Upper lobe of right lung (tissue), 1 donor: ENCODE results near the gene PAN2. TPM values are rescaled to one million over a fixed set of nuclear protein-coding genes. Genes with fewer than 3 reads are reported as not detected.

Experiments used
- ATAC-seq: fragments of 200-7000 bp; cut with Tn5 transposase; one replicate; pipeline ENCODE4 v1.9.1; 2020; ENCODE audit warnings: mild to moderate bottlenecking, moderate library complexity
- DNase-seq: peaks from one replicate; pipeline ENCODE4 v3.0.0-alpha.2; 2020
- H3K27ac ChIP-seq: fragments of 200-600 bp; one replicate; pipeline ENCODE4 v1.8.0; 2022
- H3K27me3 ChIP-seq: fragments of 200-600 bp; one replicate; pipeline ENCODE4 v1.8.0; 2022; ENCODE audit warnings: mild to moderate bottlenecking
- H3K36me3 ChIP-seq: fragments of 200-600 bp; one replicate; pipeline ENCODE4 v1.8.0; 2022
- H3K4me1 ChIP-seq: fragments of 200-600 bp; one replicate; pipeline ENCODE4 v1.8.0; 2022
- H3K4me3 ChIP-seq: fragments of 200-600 bp; one replicate; pipeline ENCODE4 v1.8.0; 2022; ENCODE audit warnings: mild to moderate bottlenecking
- H3K9me3 ChIP-seq: fragments of 200-600 bp; one replicate; pipeline ENCODE4 v1.8.0; 2022
- CTCF ChIP-seq: fragments of 200-600 bp; IDR thresholded peaks from one replicate; pipeline ENCODE4 v1.8.0; 2022; ENCODE audit warnings: antibody characterized with exemption
- intact Hi-C: fragments of 100-400 bp; cut with DNase I; formaldehyde crosslinking; loops from one replicate; pipeline ENCODE4 v1.11.0; 2022
- total RNA-seq: library from RNA; stranded (reverse); fragmentation: NEBNext Ultra II Directional; extraction: Animal tissue kit (Norgen Biotek cat#: 25700); gene quantifications from one replicate; pipeline ENCODE4 v1.2.1, GENCODE V29; 2021
- donor health status: DM: no; HTN: yes; CAD: no; lungs with severe emphysema.

Gene PAN2
- total RNA-seq, 1 donor from 2014 or later, result 84.4 TPM

GRCh38 chr12:56299308-56299852 lies 34.4 kb downstream of the PAN2 start:
- Histone ChIP-seq H3K27ac (peak overlapping the region; percentile 89), H3K4me3 (peak overlapping the region; percentile 78), H3K27me3 (no peaks in the 10 kb centered on the region), H3K9me3 (no peaks in the 10 kb centered on the region), H3K36me3 (peaks cover 24% of the 10 kb centered on the region), H3K4me1 (peaks cover 38% of the 10 kb centered on the region)
- no peak for TF ChIP-seq CTCF
- intact Hi-C loops, result no loop called here
- ATAC-seq (no peak), DNase-seq (no peak)

- Histone ChIP-seq H3K27me3 (no peaks in the 10 kb centered on the region), H3K36me3 (peaks cover 28% of the 10 kb centered on the region), H3K9me3 (no peaks in the 10 kb centered on the region), H3K4me3 (peak overlapping the region; percentile 78), H3K27ac (peak overlapping the region; percentile 89), H3K4me1 (peaks cover 38% of the 10 kb centered on the region)
- intact Hi-C loops, result no loop called here
- TF ChIP-seq CTCF, result no peak
- ATAC-seq (no peak), DNase-seq (peak; percentile 35)
These were observed 35.0 kb downstream of the PAN2 start for GRCh38 chr12:56298828-56299227.

- Histone ChIP-seq H3K36me3 (peaks cover 24% of the 10 kb centered on the region), H3K9me3 (no peaks in the 10 kb centered on the region), H3K4me3 (no peak overlapping the region), H3K4me1 (peaks cover 38% of the 10 kb centered on the region), H3K27ac (peak overlapping the region; percentile 24), H3K27me3 (no peaks in the 10 kb centered on the region)
- TF ChIP-seq CTCF, result no peak
- intact Hi-C loops, result no loop called here
- DNase-seq (peak; percentile 22), ATAC-seq (no peak)
These were observed 36.4 kb downstream of the PAN2 start for GRCh38 chr12:56297400-56297799.

GRCh38 chr12:56296295-56296694 lies 37.5 kb downstream of the PAN2 start:
- TF ChIP-seq CTCF, result no peak
- intact Hi-C loops, result no loop called here
- Histone ChIP-seq H3K9me3 (no peaks in the 10 kb centered on the region), H3K4me3 (no peak overlapping the region), H3K27ac (no peak overlapping the region), H3K36me3 (peaks cover 28% of the 10 kb centered on the region), H3K27me3 (no peaks in the 10 kb centered on the region), H3K4me1 (peaks cover 44% of the 10 kb centered on the region)
- ATAC-seq, result no peak
- peak; percentile 23 for DNase-seq

GRCh38 chr12:56293795-56294194 lies 40.0 kb downstream of the PAN2 start:
- no peak for DNase-seq

More at GRCh38 chr12:56293795-56294194, 40.0 kb downstream of the PAN2 start:
- H3K4me1 ChIP-seq, result peaks cover 38% of the 10 kb centered on the region
- intact Hi-C loops, result no loop called here
- no peak for ATAC-seq
- no peak overlapping the region for H3K4me3 ChIP-seq
- no peaks in the 10 kb centered on the region for H3K9me3 ChIP-seq
- peaks cover 42% of the 10 kb centered on the region for H3K36me3 ChIP-seq
- H3K27ac ChIP-seq, result no peak overlapping the region
- H3K27me3 ChIP-seq, result no peaks in the 10 kb centered on the region
- TF ChIP-seq CTCF, result no peak
